Heart right ventricle (tissue), 16 donors: ENCODE results near the gene DLGAP1. TPM values are rescaled to one million over a fixed set of nuclear protein-coding genes. Genes with fewer than 3 reads are reported as not detected.

Source experiments
- ATAC-seq, 8 donors: fragments of 200-7000 bp; cut with Tn5 transposase; one replicate each; pipeline ENCODE4 v1.9.1; 2020; ENCODE audit warnings: mild to moderate bottlenecking in 8 of 8, moderate library complexity in 8 of 8, moderate number of reproducible peaks in 1 of 8
- DNase-seq, 2 donors: peaks; one replicate each; pipeline ENCODE4 v3.0.0-alpha.2; 2020
- H3K27ac ChIP-seq, 10 donors: fragments of 200-600 bp; sonication (generic) in 2 of 10; one replicate each; pipeline versions ENCODE4 v1.5.0 to v1.8.0; 2020 to 2022; ENCODE audit warnings: mild to moderate bottlenecking in 3 of 10
- H3K27me3 ChIP-seq, 7 donors: fragments of 200-600 bp; one replicate each; pipeline ENCODE4 v1.8.0; 2021 to 2022; ENCODE audit warnings: mild to moderate bottlenecking in 2 of 7
- H3K36me3 ChIP-seq, 9 donors: fragments of 200-600 bp; sonication (generic) in 1 of 9; one replicate each; pipeline versions ENCODE4 v1.5.0 to v1.8.0; 2020 to 2022; ENCODE audit warnings: mild to moderate bottlenecking in 2 of 9
- H3K4me1 ChIP-seq, 9 donors: fragments of 200-600 bp; sonication (generic) in 1 of 9; one replicate each; pipeline versions ENCODE4 v1.5.0 to v1.8.0; 2020 to 2022; ENCODE audit warnings: mild to moderate bottlenecking in 4 of 9
- H3K4me3 ChIP-seq, 10 donors: fragments of 200-600 bp; sonication (generic) in 2 of 10; one replicate each; pipeline versions ENCODE4 v1.5.0 to v1.8.0; 2020 to 2022; ENCODE audit warnings: mild to moderate bottlenecking in 7 of 10, moderate library complexity in 2 of 10
- H3K9me3 ChIP-seq, 11 donors: fragments of 200-600 bp in 10 of 11; sonication (generic) in 2 of 11; one replicate each; pipeline versions ENCODE4 v1.5.0 to v1.8.0; 2013 to 2022; ENCODE audit warnings: mild to moderate bottlenecking in 2 of 11, control low read depth in 1 of 11, moderate library complexity in 1 of 11
- CTCF ChIP-seq, 9 donors: fragments of 200-600 bp; sonication (generic) in 2 of 9; IDR thresholded peaks; one replicate each; pipeline versions ENCODE4 v1.5.0 to v1.8.0; 2021 to 2022; ENCODE audit warnings: antibody characterized with exemption in 9 of 9, mild to moderate bottlenecking in 5 of 9, moderate library complexity in 1 of 9
- WGBS, 2 donors: extraction: QIAGEN DNeasy Blood & Tissue Kit; methylation state at CpG; one replicate each; pipeline ENCODE4 v1.1.7; 2013; ENCODE audit warnings: inconsistent platforms in 1 of 2; 5-methylcytosine and 5-hydroxymethylcytosine counted together
- intact Hi-C, 10 donors: fragments of 100-400 bp; cut with DNase I; formaldehyde crosslinking; loops; one replicate each; pipeline versions ENCODE4 v1.11.1 to v1.14.2; 2022
- polyA plus RNA-seq, 2 donors: library from polyadenylated mRNA; stranded (reverse); fragments of 200-250 nt; gene quantifications; one replicate each; pipeline ENCODE4 v1.2.3, GENCODE V29; 2013
- total RNA-seq, 10 donors: library from RNA; stranded (reverse); fragmentation: NEBNext Ultra II Directional in 3 of 10; extraction: Animal tissue kit (Norgen Biotek cat#: 25700) in 3 of 10; gene quantifications; one replicate each; pipeline versions ENCODE4 v1.2.1 to v1.2.4, GENCODE V29; 2021 to 2023
- donor health status: Arrhythmogenic right ventricular cardiomyopathy.
- donor health status: ischemic (EF 13 %, LVEDD 7.1; RV severe dilation, severe dysfunction).
- donor health status: healthy with polysubstance abuse.
- donor health status: DM: no; HTN: yes; CAD: no.
- donor health status: DM: no; HTN: no; CAD: no.
- donor health status: ischemic (EF 25% LVEDD 6.9; RV normal size, moderate dysfunction).
- donor health status: ischemic (EF 25% LVEDD 5.7; RV mildly dilated, moderate dysfunction).
- donor health status: healthy.
- donor health status: DM: yes; HTN: yes; CAD: no.
- donor health status: Ischemic cardiomyopathy.
- donor health status: ischemic (EF 35%, LVEDD 5.7; RV mildly dilated, moderate dysfunction).
- donor health status: nonischemic (EF 11% LVEDD 7.7; RV severe dilation, severe dysfunction).
- donor health status: DM: yes; HTN: yes; CAD: no.
- donor health status: PGD.
- donor health status: ischemic (EF 29% LVEDD 5.4; RV normal size, mild dysfunction).
- donor health status: nonischemic (EF 23%, LVEDD 6.1; RV moderate dilation, normal function).

DLGAP1 gene
- total and polyA plus RNA-seq, 12 donors: 0.07 to 7.2 (median 1.0) TPM; not detected in 2

DNA sequence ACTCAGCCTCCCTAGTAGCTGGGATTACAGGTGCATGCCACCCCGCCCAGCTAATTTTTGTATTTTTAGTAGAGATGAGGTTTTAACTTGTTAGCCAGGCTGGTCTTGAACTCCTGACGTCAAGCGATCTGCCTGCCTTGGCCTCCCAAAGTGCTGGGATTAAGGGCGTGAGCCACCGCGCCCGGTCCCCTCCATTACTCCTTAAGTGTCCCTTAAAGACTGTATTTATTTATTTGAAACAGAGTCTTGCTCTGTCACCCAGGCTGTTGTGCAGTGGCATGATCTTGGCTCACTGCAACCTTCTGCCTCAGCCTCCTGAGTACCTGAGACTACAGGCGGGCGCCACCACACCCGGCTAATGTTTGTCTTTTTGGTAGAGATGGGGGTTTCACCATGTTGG, 856.5 kb downstream of the DLGAP1 start:
- Histone ChIP-seq H3K27ac (peak overlapping the region in 3 of 10 donors; percentile 19 to 26 (median 22)), H3K9me3 (no peaks in the 10 kb centered on the region), H3K36me3 (peaks cover 0 to 11% (median 0%) of the 10 kb centered on the region in 9 donors), H3K4me3 (no peak overlapping the region), H3K27me3 (no peaks in the 10 kb centered on the region), H3K4me1 (peaks cover 11 to 61% (median 43%) of the 10 kb centered on the region in 9 donors)
- DNase-seq: no peak
- intact Hi-C loops: loop anchor here in 4 of 10 donors (5.0 kb wide), 3 partner anchors 69 to 316 kb away; partner anchors contain the start of gene TGIF1 (in 1 of the 4)
- 98 to 99% methylated on average over 10 of the region's 10 CpGs for WGBS, 2 donors
- no peak for TF ChIP-seq CTCF (IDR thresholded peaks at IDR 0.05)
- ATAC-seq: no peak

DNA sequence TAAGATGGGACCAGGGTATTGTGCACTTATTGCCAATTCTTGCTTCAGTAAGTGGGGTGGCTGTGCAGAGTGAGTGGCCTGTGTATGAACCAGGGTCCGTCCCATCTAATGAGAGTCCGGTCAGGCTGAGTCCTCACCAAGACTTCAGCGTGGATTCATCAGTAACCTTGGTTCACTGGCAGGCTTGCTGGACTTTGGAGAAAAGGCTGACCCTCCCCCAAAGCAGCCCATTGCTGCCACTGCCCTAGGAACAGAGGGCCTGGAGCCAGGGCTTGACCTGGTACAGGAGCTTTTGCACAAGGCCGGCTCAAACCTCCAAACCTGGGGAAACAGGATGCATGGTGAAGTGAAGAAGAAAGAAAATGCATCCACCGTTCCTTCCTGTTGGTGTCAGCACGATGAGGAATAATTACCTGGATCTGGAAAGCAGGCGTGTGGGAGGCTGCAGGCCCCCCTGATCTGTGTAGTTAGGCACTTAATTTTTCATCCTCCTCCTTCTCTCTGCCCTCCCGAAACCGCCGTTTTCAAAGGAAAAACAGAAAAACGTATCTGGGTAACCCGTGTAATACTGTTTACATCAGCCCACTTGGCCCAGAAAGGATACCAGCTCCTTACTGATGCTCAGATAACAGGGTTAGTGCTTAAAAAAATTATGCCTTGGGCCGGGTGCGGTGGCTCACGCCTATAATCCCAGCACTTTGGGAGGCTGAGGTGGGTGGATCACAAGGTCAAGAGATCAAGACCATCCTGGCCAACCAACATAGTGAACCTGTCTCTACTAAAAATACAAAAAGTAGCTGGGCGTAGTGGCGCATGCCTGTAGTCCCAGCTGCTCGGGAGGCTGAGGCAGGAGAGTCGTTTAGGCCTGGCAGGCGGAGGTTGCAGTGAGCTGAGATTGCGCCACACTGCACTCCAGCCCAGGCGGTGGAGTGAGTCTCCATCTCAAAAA, 857.4 kb downstream of the DLGAP1 start:
- Histone ChIP-seq H3K27ac (peak overlapping the region; percentile 10 to 99 (median 96)), H3K9me3 (no peaks in the 10 kb centered on the region), H3K4me3 (peak overlapping the region in 3 of 10 donors; percentile 56 to 71 (median 69)), H3K36me3 (peaks cover 0 to 11% (median 0%) of the 10 kb centered on the region in 9 donors), H3K27me3 (no peaks in the 10 kb centered on the region), H3K4me1 (peaks cover 14 to 61% (median 44%) of the 10 kb centered on the region in 9 donors)
- DNase-seq: no peak
- no peak for TF ChIP-seq CTCF (IDR thresholded peaks at IDR 0.05)
- intact Hi-C loops: loop anchor here in 4 of 10 donors (5.0 kb wide), 3 partner anchors 70 to 315 kb away; partner anchors contain the start of gene TGIF1 (in 1 of the 4)
- ATAC-seq: no peak
- WGBS, 2 donors: 84 to 86% methylated on average over 22 of the region's 22 CpGs

GRCh38 chr18:3596637-3597384, 858.3 kb downstream of the DLGAP1 start:
- peaks cover 0 to 11% (median 0%) of the 10 kb centered on the region in 9 donors for H3K36me3 ChIP-seq
- WGBS, 2 donors: 24 to 28% methylated on average over 17 of the region's 17 CpGs
- ATAC-seq (peak in 4 of 8 donors; percentile 15 to 32 (median 26)), DNase-seq (peak; percentile 43 to 72)
- H3K9me3 ChIP-seq: no peaks in the 10 kb centered on the region
- H3K27ac ChIP-seq: peak overlapping the region; percentile 93 to 99 (median 97)
- peak in 6 of 9 donors; percentile 26 to 57 (median 40) for TF ChIP-seq CTCF (IDR thresholded peaks at IDR 0.05)
- H3K4me1 ChIP-seq: peaks cover 14 to 61% (median 44%) of the 10 kb centered on the region in 9 donors
- intact Hi-C loops: loop anchor here in 4 of 10 donors (5.0 kb wide), 3 partner anchors 70 to 315 kb away; partner anchors contain the start of gene TGIF1 (in 1 of the 4)
- H3K27me3 ChIP-seq: no peaks in the 10 kb centered on the region
- H3K4me3 ChIP-seq: peak overlapping the region in 6 of 10 donors; percentile 53 to 71 (median 61)

DNA sequence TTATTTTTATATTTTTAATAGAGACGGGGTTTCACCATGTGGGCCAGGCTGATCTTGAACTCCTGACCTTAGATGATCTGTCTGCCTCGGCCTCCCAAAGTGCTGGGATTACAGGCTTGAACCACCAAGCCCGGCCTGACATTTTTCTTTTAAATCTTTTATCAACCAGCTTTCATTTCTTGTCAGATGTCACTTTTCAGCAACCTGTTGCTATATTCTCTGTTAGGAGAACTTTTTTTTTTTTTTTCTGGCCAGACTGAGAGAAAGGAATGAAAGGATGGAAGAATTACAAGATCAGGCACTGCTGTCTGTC, 858.8 kb downstream of the DLGAP1 start:
- no peak for TF ChIP-seq CTCF (IDR thresholded peaks at IDR 0.05)
- intact Hi-C loops: loop anchor here in 4 of 10 donors (5.0 kb wide), 3 partner anchors 71 to 314 kb away; partner anchors contain the start of gene TGIF1 (in 1 of the 4)
- H3K9me3 ChIP-seq: no peaks in the 10 kb centered on the region
- no peaks in the 10 kb centered on the region for H3K27me3 ChIP-seq
- DNase-seq (no peak), ATAC-seq (no peak)
- peak overlapping the region; percentile 93 to 99 (median 97) for H3K27ac ChIP-seq
- H3K36me3 ChIP-seq: peaks cover 0 to 11% (median 0%) of the 10 kb centered on the region in 9 donors
- H3K4me3 ChIP-seq: peak overlapping the region in 6 of 10 donors; percentile 53 to 71 (median 61)
- peaks cover 14 to 60% (median 44%) of the 10 kb centered on the region in 9 donors for H3K4me1 ChIP-seq
- 56 to 58% methylated on average over 3 of the region's 3 CpGs for WGBS, 2 donors
